ENCODE results near the gene ZSCAN31. TPM values are rescaled to one million over a fixed set of nuclear protein-coding genes. Genes with fewer than 3 reads are reported as not detected.
A peak's percentile ranks its signal among the peaks of the same experiment; 100 is the strongest.

Gene ZSCAN31
- 10 to 100 TPM in 2 of 4 donors, 1 to 10 TPM in 2; 3.6 to 19.4 (median 7.0) TPM for total RNA-seq

DNA sequence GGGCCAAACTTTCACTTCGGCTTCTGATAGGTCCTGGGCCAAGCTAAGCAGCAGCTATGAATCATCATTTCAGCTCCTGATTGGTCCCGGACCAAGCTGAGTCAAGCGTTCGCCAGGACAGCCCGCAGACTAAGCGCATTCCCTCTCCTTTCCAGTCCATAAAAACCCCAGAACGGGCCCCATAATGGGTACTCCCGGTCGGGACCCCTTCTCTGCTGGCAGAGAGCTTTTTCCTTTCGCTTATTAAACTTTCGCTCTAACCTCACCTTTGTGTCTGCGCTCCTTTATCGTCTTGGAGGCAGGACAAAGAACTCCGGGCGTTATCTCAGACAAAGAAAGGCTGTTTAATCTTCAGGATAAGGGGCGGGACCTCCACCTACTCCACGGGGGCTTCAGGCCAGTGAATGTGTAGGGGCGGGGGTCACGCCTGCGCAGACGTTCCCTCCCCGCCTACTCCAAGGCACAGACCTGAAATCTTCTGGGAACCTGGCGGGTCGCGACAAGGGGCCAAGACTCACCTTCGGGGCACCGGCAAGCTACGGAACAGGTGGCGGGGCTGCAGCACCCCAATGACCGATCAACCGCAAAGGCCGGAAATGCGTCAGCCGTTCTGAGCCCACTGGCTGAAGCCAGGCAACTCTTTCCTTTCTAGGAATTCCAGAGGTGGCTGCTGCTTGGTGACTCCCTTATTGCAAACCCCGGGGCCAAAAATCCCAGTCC, at the start of gene ZSCAN31:
Gene ZSCAN31 (minus strand): TSS at position 585 of the 720 bp plus-strand sequence. CDS start 6,465 bp downstream, outside the sequence.
- H3K4me3 ChIP-seq (ENCODE audit: low read depth, poor library complexity, severe bottlenecking): peak within 1 kb of the TSS; percentile 84
- DNase-seq (ENCODE audit: low spot score in 2 of 2): peak; percentile 96 to 99
- 0 to 1% methylated on average over 27 to 35 of the region's 35 CpGs for WGBS, 2 donors
- intact Hi-C loops (cut with DNase I; ENCODE audit: low total_unique reads): no loop called here
- TF ChIP-seq, protein P1, sequence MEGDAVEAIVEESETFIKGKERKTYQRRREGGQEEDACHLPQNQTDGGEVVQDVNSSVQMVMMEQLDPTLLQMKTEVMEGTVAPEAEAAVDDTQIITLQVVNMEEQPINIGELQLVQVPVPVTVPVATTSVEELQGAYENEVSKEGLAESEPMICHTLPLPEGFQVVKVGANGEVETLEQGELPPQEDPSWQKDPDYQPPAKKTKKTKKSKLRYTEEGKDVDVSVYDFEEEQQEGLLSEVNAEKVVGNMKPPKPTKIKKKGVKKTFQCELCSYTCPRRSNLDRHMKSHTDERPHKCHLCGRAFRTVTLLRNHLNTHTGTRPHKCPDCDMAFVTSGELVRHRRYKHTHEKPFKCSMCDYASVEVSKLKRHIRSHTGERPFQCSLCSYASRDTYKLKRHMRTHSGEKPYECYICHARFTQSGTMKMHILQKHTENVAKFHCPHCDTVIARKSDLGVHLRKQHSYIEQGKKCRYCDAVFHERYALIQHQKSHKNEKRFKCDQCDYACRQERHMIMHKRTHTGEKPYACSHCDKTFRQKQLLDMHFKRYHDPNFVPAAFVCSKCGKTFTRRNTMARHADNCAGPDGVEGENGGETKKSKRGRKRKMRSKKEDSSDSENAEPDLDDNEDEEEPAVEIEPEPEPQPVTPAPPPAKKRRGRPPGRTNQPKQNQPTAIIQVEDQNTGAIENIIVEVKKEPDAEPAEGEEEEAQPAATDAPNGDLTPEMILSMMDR (IDR thresholded peaks at IDR 0.05): no peak
- peak in 1 of 2 donors; percentile 22 for TF ChIP-seq POLR2A (IDR thresholded peaks at IDR 0.05)

DNA sequence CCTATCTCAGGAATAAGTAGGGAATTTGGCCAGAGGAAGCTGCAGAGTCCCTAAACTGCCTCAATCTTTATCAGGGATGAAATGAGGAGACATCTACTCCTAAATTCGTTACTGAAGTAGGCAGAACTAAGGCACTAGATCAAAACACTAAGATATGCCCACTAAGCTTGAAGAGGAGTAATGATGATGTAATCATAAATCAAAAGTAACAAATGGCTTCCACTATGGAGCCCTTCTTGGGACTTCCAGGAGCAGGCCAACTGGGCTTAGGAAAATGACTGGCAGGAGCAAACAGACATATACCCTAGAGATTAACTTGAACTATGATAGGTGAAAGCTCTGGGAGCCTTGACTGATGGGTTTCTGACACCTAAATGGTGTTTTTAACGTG, 48.2 kb upstream of the ZSCAN31 start:
- H3K4me3 ChIP-seq (ENCODE audit: low read depth, poor library complexity, severe bottlenecking): no peak overlapping the region
- intact Hi-C loops (cut with DNase I; ENCODE audit: low total_unique reads): no loop called here

DNA sequence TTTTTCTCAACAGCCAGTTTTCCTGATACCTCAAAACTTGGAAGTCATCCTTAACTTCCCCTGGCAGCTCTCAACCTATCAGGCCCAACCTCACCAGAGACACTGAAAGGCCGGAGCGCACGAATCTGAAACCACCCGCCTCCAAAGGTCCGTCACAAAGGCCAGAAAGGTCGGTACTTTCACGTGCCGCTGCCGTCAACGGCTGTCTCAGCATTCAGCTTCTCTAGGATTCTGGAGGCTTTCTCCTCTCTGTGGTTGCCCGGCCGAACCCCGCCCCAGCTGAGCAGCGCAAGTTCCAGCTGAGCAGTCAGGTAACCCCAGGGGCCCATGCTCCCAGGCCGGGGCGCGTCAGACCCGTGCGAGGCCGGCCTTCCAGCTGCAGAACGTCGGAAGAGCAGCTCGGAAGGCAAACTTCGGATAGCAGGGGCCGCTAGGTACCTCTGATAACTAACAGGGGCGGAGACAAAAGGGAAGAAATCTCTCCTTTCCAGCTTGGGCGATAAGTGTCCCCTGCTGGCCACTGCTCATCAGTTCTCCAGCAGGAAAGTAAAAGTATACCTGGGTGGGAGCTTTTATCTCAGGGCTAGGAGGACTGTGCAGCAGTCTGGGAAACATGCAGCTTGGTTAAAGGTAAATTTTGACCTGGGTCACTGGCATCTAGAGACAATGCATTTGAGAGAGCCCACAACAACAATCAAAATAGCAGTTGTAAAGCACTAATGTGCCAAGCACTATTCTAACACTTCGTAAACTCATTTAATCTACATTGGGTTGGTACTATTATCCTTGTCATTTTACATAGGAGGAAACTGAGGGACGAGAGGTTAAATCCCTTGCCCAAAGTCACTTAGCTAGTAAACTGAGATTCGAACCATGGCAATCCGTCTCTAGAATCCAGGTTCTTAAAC, 47.5 kb upstream of the ZSCAN31 start:
- WGBS, 2 donors: 23 to 26% methylated on average over 30 to 31 of the region's 31 CpGs
- DNase-seq (ENCODE audit: low spot score in 2 of 2): peak; percentile 77 to 94

More for the DNA sequence above, 48.2 kb upstream of the ZSCAN31 start:
- TF ChIP-seq, protein P1 (IDR thresholded peaks at IDR 0.05): no peak
- no peak for TF ChIP-seq POLR2A (IDR thresholded peaks at IDR 0.05)
- DNase-seq (ENCODE audit: low spot score in 2 of 2): no peak
- 74 to 85% methylated on average over 2 of the region's 2 CpGs for WGBS, 2 donors

DNA sequence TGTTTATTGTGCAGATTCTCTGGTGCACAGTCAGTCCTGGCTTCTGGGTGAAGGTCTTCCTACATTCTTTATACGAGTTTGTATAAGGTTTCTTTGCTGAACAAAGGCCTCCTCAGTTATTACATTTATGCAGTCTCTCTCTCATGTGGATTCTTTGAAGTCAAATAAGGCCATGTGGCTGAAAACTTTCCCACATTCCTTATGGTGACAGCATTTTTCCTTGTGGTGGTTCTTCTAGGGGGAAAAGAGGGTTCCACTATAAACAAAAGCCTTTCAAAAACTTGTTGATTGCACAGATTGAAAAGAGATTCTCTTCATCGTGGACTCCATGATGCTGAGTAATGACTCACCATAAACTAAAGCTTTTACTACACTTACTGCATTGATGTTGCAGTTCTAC, 44.4 kb upstream of the ZSCAN31 start:
- DNase-seq (ENCODE audit: low spot score in 2 of 2): no peak
- H3K4me3 ChIP-seq (ENCODE audit: low read depth, poor library complexity, severe bottlenecking): no peak overlapping the region
- TF ChIP-seq, protein P1 (IDR thresholded peaks at IDR 0.05): no peak
- TF ChIP-seq POLR2A (IDR thresholded peaks at IDR 0.05): no peak
- intact Hi-C loops (cut with DNase I; ENCODE audit: low total_unique reads): no loop called here
- WGBS, 2 donors: 88 to 89% methylated on average over 2 of the region's 2 CpGs

More for the DNA sequence above, 47.5 kb upstream of the ZSCAN31 start:
- TF ChIP-seq, protein P1 (IDR thresholded peaks at IDR 0.05): peak in 1 of 3 donors; percentile 22
- TF ChIP-seq POLR2A (IDR thresholded peaks at IDR 0.05): no peak
- peak overlapping the region; percentile 8 for H3K4me3 ChIP-seq (ENCODE audit: low read depth, poor library complexity, severe bottlenecking)
- intact Hi-C loops (cut with DNase I; ENCODE audit: low total_unique reads): no loop called here

DNA sequence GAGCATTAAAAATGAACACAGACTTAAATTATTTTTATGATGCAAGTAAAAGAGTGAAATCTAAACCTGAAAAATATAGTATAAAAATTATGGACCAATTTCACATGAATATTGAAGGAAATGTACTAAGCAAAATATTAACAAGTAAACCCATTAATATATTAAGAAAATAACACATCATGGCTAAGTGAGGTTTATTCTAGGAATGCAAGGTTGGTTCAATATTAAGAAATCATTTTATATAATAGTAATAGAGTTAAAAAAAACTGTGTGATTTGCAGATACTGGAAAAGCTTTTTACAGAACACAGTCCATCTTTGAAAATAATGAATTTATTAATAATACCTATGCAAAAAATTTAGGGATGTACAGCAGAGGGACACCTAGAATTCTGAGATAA, 42.7 kb upstream of the ZSCAN31 start:
- TF ChIP-seq, protein P1 (IDR thresholded peaks at IDR 0.05): no peak
- no peak for TF ChIP-seq POLR2A (IDR thresholded peaks at IDR 0.05)
- intact Hi-C loops (cut with DNase I; ENCODE audit: low total_unique reads): no loop called here
- H3K4me3 ChIP-seq (ENCODE audit: low read depth, poor library complexity, severe bottlenecking): no peak overlapping the region
- no peak for DNase-seq (ENCODE audit: low spot score in 2 of 2)

Data from lower leg skin (tissue), 4 donors.